ENCODE results near the gene C10orf88. TPM values are rescaled to one million over a fixed set of nuclear protein-coding genes. Genes with fewer than 3 reads are reported as not detected.

Gene C10orf88
- total and polyA plus RNA-seq, 2 of the 13 experiments (the other 11 are each of a cell fraction or from before 2014, with no cell fraction given): 4.6 to 11.8 TPM

- TF ChIP-seq ZFP91 (CRISPR knock-in tag; IDR thresholded peaks at IDR 0.05; ENCODE audit: borderline replicate concordance) (peak; percentile 86), HDAC2 (CRISPR knock-in tag; IDR thresholded peaks at IDR 0.05) (peak; percentile 82), KDM3A (CRISPR knock-in tag; IDR thresholded peaks at IDR 0.05; ENCODE audit: low read depth) (peak; percentile 37; the same call in 1 of the 2 replicates), ZNF710 (CRISPR knock-in tag; IDR thresholded peaks at IDR 0.05; ENCODE audit: borderline replicate concordance) (peak; percentile 55; the same call in 1 of the 2 replicates), FOXA1 (IDR thresholded peaks at IDR 0.05) (no peak), FOXA1 (CRISPR knock-in tag; IDR thresholded peaks at IDR 0.05) (peak; percentile 44), ZNF574 (CRISPR knock-in tag; IDR thresholded peaks at IDR 0.05) (peak; percentile 77), POGZ (CRISPR knock-in tag; IDR thresholded peaks at IDR 0.05) (peak; percentile 95), USF2 (IDR thresholded peaks at IDR 0.05; ENCODE audit: low read depth, low read length) (no peak), USF2 (CRISPR knock-in tag; IDR thresholded peaks at IDR 0.05; ENCODE audit: borderline replicate concordance) (no peak; the same call in 1 of the 2 replicates), TFAP4 (IDR thresholded peaks at IDR 0.05; ENCODE audit: borderline replicate concordance, low read depth) (peak; percentile 34; the same call in 1 of the 2 replicates), MYC (CRISPR knock-in tag; IDR thresholded peaks at IDR 0.05; ENCODE audit: borderline replicate concordance) (peak; percentile 89), CCDC6 (CRISPR knock-in tag; IDR thresholded peaks at IDR 0.05) (peak; percentile 68; the same call in 1 of the 2 replicates), HNF4A (CRISPR knock-in tag; IDR thresholded peaks at IDR 0.05) (peak; percentile 41; the same call in 1 of the 2 replicates), HNRNPK (IDR thresholded peaks at IDR 0.05; ENCODE audit: low read depth, low read length, poor library complexity, severe bottlenecking) (no peak)
Measured at GRCh38 chr10:122980209-122981065, 26.4 kb upstream of the C10orf88 start, which contains the start of gene PSTK (continued).

Measured in HepG2 (cell line).